Measurements from ENCODE around the gene NUP133. TPM values are rescaled to one million over a fixed set of nuclear protein-coding genes. Genes with fewer than 3 reads are reported as not detected.

The NUP133 gene
- total RNA-seq, 3 donors from 2014 or later = 49.8 to 62.5 (median 56.7) TPM

Other genes with a start within 250 kb of the NUP133 start
- gene RAB4A, start 237.2 kb downstream of the NUP133 start, total RNA-seq = 10 to 100 TPM; 24.0 to 30.3 (median 25.6) TPM
- 1 to 10 TPM; 3.1 to 4.1 (median 3.6) TPM for gene CCSAP, start 165.3 kb downstream of the NUP133 start, total RNA-seq
- not detected for gene ACTA1, start 74.2 kb downstream of the NUP133 start, total RNA-seq
- 10 to 100 TPM; 16.4 to 19.1 (median 16.7) TPM for gene ABCB10, start 50.4 kb upstream of the NUP133 start, total RNA-seq
- 10 to 100 TPM; 27.8 to 32.6 (median 29.6) TPM for gene TAF5L, start 117.8 kb upstream of the NUP133 start, total RNA-seq
- gene URB2, start 117.9 kb upstream of the NUP133 start, total RNA-seq = 10 to 100 TPM; 47.1 to 55.6 (median 53.8) TPM